Amniotic stem cell (primary cell): ENCODE measurements around the gene ELAC2.

Experiments
- DNase-seq: peaks from one replicate; lab custom pipeline; 2025; lab: John Stamatoyannopoulos, UW

The ELAC2 gene

DNA sequence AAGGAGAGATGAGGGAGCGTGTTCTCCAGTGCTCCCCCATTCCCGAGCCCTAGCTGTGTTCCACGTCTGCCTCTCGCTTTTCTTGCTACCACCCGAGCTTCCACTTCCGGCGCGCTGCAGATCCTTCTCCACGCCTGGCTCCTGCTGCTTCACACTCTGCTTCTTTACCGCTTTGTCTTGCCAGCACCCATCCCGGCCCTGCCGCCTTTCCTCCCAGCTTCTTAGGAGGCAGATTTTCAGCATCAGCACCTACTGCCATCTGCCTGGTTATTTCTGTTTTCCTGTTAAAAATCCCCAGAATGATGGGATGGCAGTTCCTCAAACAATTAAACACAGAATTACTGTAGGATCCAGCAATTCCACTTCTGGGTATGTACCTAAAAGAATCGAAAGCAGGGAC lies 64.7 kb downstream of the ELAC2 start:
- no peak for DNase-seq

DNA sequence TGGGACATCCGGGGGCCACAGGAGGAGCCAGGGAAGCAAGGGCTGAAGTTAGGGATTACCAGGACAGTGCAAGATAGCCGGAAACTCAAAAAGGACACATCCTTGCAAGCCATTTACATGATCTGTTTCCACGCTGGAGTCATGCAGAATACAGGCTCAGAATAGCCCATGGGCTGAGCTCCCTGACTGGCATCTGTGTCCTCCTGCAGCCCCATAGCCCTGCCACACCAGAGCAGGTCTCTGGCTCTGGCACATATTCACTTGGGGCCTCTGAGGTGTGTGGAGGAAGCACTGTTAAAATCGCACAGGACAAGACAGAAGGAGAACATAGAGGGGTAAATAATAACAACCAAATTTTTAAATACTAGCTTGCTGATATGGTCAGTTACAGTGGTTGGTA lies 65.8 kb downstream of the ELAC2 start:
- DNase-seq = no peak

DNA sequence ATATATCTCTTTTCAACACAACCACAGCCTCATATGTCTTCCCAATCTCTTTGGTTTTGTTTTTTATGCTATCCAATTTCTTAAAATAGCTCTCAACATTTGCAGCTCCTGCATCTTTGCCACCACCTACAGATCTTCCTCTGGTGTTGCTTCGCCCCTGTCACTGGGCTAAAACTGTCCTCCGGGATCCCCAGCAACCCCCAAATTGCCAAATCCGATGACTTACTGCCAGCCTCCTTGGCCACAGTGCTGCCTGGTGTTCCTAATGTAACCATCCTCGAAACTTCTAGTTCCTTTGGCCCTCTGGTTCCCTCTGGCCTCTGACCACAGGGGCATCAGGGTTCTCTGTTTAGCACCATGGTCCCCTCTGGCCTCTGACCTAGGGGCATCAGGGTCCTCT lies 70.8 kb downstream of the ELAC2 start:
- no peak for DNase-seq
